HFF-Myc (cell line): ENCODE data around the gene RASGEF1C.
"Not testable (repeated sequence)": the region's sequence is repeated elsewhere in the genome, so short reads cannot be mapped to it uniquely, and the experiment has no call there.

Experiments
- DNase-seq: peaks from one replicate; pipeline ENCODE4 v3.0.0-alpha.2; 2011; ENCODE audit warnings: low read depth; ENCODE audit errors: extremely low read depth
- H3K4me3 ChIP-seq: replicated peaks from 2 replicates; pipeline ENCODE4 v1.5.1; 2011; ENCODE audit warnings: low read depth, mild to moderate bottlenecking, control low read depth, low read length
- CTCF ChIP-seq: IDR thresholded peaks from 2 replicates; pipeline ENCODE4 v1.5.1; 2012; ENCODE audit warnings: mild to moderate bottlenecking, low read depth, low read length, control low read depth; ENCODE audit errors: missing control alignments

Gene RASGEF1C

GRCh38 chr5:180095545-180095944, 113.5 kb downstream of the RASGEF1C start:
- no peak overlapping the region for H3K4me3 ChIP-seq
- no peak for TF ChIP-seq CTCF
- DNase-seq = no peak

DNA sequence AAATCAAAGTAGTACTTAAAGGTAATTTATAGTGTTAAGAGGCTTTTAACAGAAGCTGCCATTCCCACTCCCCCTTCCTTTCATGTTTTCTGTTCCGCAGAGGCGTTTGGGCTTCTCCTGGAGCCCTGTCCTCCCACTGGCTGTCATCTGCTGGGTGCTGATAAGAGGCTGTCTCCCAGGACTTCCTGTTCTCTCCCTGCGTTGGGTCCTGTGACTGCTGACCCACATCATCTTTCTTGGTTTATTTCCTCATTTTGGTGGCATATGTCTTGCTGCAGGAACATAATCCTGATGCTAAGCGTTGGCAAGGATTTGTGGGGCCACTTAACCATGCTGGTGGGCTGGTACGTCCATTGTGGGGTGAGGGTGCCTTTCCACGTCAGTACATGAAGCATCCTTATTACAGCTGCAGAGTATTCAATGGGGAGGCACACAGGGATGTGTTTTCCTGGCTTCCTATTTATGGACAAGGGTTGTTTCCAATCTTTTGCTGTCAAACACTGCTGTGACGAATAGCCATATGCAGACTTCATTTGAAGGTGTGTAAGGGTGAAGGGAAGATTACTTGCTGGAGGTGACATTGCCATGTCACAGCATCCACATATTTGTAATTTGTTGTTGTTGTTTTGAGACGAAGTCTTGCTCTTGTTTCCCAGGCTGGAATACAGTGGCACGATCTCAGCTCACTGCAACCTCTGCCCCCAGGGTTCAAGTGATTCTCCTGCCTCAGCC, 115.2 kb downstream of the RASGEF1C start:
- DNase-seq = no peak
- H3K4me3 ChIP-seq = no peak overlapping the region
- TF ChIP-seq CTCF = no peak

DNA sequence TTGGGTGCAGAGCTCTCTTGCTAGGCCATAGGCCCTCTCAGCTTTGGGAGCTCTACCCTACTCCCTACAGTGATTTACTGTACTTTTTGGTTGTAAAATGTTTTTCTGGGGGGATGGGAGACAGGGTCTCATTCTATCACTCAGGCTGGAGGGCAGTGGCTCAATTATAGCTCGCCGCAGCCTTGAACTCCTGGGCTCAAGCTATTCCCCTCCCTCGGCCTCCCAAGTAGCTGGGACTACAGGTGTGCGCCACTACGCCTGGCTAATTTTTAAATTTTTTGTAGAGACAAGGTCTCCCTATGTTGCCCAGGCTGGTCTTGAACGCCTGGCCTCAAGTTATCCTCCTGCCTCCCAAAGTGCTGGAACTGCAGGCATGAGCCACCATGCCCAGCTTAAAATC, 115.8 kb downstream of the RASGEF1C start:
- DNase-seq = no peak
- TF ChIP-seq CTCF = no peak
- no peak overlapping the region for H3K4me3 ChIP-seq

GRCh38 chr5:180090769-180091546, 118.1 kb downstream of the RASGEF1C start:
- no peak for DNase-seq
- H3K4me3 ChIP-seq = no peak overlapping the region
- no peak for TF ChIP-seq CTCF

GRCh38 chr5:180090098-180090768, 118.8 kb downstream of the RASGEF1C start:
- no peak for DNase-seq
- peak; percentile 78 for TF ChIP-seq CTCF
- H3K4me3 ChIP-seq = peak overlapping the region; percentile 38

DNA sequence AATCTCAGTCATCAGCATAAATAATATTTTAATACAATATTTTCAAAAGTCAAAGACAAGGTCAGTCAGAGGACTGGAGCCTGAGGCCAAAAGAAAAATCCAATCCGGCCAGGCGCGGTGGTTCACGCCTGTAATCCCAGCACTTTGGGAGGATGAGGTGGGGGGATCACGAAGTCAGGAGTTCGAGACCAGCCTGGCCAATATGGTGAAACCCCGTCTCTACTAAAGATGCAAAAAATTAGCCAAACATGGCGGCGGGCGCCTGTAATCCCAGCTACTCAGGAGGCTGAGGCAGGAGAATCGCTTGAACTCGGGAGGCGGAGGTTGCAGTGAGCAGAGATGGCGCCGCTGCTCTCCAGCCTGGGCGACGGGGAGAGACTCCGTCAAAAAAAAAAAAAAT, 119.4 kb downstream of the RASGEF1C start:
- H3K4me3 ChIP-seq = not testable (repeated sequence)

GRCh38 chr5:180088561-180088960, 120.5 kb downstream of the RASGEF1C start:
- no peak for DNase-seq

More for the DNA sequence above, 119.4 kb downstream of the RASGEF1C start:
- DNase-seq = not testable (repeated sequence)

More at GRCh38 chr5:180088561-180088960, 120.5 kb downstream of the RASGEF1C start:
- TF ChIP-seq CTCF = no peak
- no peak overlapping the region for H3K4me3 ChIP-seq
